VCaP (cell line): ENCODE data around the gene ATP8A1.
"Not testable (repeated sequence)": the region's sequence is repeated elsewhere in the genome, so short reads cannot be mapped to it uniquely, and the experiment has no call there.

Experiments
- H3K27ac ChIP-seq: fragments of 450-650 bp; 2 replicates; pipeline ENCODE4 v1.5.1; 2017
- TF ChIP-seq, protein P1 (sequence below): fragments of 450-650 bp; conservative IDR thresholded peaks from 2 replicates; pipeline ENCODE4 v1.5.1; 2017; ENCODE audit warnings: mild to moderate bottlenecking, moderate library complexity

ATP8A1 gene

GRCh38 chr4:42656944-42657792 is at the start of gene ATP8A1:
TSS of gene ATP8A1 (minus strand) at chr4:42657105. CDS start at chr4:42656873, 232 bp downstream.
- H3K27ac ChIP-seq: peak within 1 kb of the TSS; percentile 98
- TF ChIP-seq, protein P1, sequence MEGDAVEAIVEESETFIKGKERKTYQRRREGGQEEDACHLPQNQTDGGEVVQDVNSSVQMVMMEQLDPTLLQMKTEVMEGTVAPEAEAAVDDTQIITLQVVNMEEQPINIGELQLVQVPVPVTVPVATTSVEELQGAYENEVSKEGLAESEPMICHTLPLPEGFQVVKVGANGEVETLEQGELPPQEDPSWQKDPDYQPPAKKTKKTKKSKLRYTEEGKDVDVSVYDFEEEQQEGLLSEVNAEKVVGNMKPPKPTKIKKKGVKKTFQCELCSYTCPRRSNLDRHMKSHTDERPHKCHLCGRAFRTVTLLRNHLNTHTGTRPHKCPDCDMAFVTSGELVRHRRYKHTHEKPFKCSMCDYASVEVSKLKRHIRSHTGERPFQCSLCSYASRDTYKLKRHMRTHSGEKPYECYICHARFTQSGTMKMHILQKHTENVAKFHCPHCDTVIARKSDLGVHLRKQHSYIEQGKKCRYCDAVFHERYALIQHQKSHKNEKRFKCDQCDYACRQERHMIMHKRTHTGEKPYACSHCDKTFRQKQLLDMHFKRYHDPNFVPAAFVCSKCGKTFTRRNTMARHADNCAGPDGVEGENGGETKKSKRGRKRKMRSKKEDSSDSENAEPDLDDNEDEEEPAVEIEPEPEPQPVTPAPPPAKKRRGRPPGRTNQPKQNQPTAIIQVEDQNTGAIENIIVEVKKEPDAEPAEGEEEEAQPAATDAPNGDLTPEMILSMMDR: no peak

- TF ChIP-seq, protein P1: no peak
- H3K27ac ChIP-seq: peak overlapping the region; percentile 26; the same call in 1 of the 2 replicates
These were observed 49.2 kb upstream of the ATP8A1 start for GRCh38 chr4:42706086-42706485.

DNA sequence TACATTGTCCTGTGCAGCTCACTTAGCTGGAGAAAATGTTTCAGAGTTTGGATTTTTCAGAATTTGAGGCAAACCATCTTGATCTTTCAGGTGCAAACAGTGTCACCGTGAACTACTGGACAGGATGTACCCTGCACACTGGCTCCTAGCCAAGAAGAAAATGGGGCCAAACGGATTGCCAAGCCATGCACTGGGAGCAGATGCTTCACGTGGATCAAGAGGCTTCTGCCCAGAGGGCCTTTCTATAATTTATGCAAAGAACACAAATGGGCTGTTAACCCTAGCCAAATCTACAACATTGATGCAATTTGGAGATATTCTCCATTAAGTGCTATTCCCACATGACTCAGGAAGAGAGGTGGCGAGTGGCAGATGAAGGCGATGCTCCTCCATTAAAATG is 46.9 kb upstream of the ATP8A1 start:
- TF ChIP-seq, protein P1: no peak
- H3K27ac ChIP-seq: peak overlapping the region; percentile 40; the same call in 1 of the 2 replicates

GRCh38 chr4:42702895-42703294 is 46.0 kb upstream of the ATP8A1 start:
- TF ChIP-seq, protein P1: no peak
- no peak overlapping the region for H3K27ac ChIP-seq

DNA sequence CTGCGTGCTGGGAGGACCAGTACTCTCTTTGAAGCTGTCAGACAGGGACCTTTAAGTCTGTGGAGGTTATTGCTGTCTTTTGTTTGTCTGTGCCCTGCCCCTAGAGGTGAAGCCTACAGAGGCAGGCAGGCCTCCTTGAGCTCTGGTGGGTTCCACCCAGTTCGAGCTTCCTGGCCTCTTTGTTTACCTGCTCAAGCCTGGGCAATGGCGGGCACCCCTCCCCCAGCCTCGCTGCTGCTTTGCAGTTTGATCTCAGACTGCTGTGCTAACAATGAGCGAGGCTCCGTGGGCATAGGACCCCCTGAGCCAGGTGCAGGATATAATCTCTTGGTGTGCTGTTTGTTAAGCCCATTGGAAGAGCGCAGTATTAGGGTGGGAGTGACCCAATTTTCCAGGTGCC is 44.9 kb upstream of the ATP8A1 start:
- H3K27ac ChIP-seq: not testable (repeated sequence)

- H3K27ac ChIP-seq: no peak overlapping the region
- TF ChIP-seq, protein P1: no peak
These were observed 33.6 kb upstream of the ATP8A1 start for GRCh38 chr4:42690537-42690936.

DNA sequence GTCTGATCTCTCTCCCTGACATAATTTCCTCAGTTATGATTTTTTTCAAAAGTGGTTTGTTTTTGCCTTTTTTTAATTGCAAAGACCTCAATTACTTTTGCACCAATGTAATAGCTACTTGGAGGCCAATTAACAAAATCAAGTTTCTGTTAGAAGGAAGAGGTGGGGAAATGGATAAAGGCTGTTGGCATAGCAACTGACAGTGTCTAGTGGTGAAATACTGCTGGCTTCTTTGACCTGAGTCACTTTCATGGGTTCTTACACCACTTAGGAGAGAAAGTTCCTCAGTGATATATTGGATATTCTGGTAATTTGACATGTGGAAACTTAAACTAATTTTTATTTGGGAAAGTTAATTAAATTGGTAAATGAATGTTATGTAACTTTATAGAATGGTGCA is 26.5 kb upstream of the ATP8A1 start:
- no peak overlapping the region for H3K27ac ChIP-seq
- TF ChIP-seq, protein P1: no peak

DNA sequence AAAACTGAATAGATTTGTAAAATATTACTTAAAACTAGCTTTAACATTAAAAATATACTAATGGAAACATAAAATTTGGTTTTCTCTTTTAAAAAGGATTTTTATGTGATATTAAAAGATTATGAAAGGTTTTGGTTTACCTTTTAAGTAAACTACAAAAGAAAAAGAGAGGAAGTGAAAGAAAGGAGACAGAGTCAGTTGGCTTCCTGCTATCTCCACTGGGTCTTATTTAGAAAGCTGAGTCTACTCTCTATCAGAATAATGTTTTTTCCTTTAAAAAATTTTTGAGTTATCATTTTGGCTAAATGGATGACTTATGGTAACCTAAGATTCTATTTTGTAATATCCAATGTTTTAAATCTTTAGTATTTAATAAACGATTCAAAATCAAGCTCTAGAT is 21.6 kb upstream of the ATP8A1 start:
- H3K27ac ChIP-seq: no peak overlapping the region
- TF ChIP-seq, protein P1: no peak
